ENCODE results near the gene GH1.

DNA sequence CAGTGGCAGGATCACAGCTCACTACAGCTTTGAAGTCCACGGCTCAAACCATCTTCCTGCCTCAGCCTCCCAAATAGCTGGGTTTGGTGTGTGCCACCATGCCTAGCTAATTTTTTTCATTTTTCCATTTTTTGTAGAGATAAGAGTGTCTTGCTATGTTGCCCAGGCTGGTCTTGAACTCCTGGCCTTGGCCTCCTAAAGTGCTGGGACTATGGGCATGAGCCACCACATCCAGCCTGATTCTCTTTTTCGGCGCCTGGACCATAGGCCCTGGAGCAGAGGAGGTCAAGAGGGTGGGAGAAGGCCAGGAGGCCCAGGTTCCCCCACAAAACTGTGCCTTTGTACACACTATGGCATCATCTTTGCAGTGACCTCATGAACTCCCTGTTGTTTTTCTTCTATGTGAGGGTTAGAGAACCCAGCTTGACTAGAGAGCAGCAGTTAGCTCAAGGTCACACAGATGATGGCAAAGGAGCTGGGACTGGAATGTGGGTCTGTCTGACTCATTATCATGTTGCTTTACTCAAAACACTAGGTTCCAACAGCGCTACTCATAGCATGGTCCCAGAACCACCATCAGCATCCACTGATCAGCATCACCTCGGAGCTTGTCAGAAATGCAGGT is 37.8 kb upstream of the GH1 start:
- TF ChIP-seq CEBPB (IDR thresholded peaks at IDR 0.05) (no peak), NFE2L2 (conservative IDR thresholded peaks at IDR 0.05; ENCODE audit: low read length) (no peak), POLR2A (IDR thresholded peaks at IDR 0.05; ENCODE audit: low read length) (no peak)
- TF ChIP-seq, protein P1, sequence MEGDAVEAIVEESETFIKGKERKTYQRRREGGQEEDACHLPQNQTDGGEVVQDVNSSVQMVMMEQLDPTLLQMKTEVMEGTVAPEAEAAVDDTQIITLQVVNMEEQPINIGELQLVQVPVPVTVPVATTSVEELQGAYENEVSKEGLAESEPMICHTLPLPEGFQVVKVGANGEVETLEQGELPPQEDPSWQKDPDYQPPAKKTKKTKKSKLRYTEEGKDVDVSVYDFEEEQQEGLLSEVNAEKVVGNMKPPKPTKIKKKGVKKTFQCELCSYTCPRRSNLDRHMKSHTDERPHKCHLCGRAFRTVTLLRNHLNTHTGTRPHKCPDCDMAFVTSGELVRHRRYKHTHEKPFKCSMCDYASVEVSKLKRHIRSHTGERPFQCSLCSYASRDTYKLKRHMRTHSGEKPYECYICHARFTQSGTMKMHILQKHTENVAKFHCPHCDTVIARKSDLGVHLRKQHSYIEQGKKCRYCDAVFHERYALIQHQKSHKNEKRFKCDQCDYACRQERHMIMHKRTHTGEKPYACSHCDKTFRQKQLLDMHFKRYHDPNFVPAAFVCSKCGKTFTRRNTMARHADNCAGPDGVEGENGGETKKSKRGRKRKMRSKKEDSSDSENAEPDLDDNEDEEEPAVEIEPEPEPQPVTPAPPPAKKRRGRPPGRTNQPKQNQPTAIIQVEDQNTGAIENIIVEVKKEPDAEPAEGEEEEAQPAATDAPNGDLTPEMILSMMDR (IDR thresholded peaks at IDR 0.05) = no peak
- TF ChIP-seq, protein P2, sequence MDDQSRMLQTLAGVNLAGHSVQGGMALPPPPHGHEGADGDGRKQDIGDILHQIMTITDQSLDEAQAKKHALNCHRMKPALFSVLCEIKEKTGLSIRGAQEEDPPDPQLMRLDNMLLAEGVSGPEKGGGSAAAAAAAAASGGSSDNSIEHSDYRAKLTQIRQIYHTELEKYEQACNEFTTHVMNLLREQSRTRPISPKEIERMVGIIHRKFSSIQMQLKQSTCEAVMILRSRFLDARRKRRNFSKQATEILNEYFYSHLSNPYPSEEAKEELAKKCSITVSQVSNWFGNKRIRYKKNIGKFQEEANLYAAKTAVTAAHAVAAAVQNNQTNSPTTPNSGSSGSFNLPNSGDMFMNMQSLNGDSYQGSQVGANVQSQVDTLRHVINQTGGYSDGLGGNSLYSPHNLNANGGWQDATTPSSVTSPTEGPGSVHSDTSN (IDR thresholded peaks at IDR 0.05) = no peak

All from A549 (cell line).